ENCODE data around the gene KANK2.

KANK2 gene

GRCh38 chr19:11226716-11227166 lies 29.4 kb upstream of the KANK2 start:
- H3K4me1 ChIP-seq (ENCODE audit: control insufficient read depth in 5 of 5, insufficient read depth in 5 of 5, low read length in 5 of 5) = peaks cover 4 to 39% (median 38%) of the 10 kb centered on the region in 5 donors
- H3K36me3 ChIP-seq (ENCODE audit: control insufficient read depth in 5 of 5, insufficient read depth in 5 of 5, low read length in 5 of 5) = peaks cover 0 to 73% (median 69%) of the 10 kb centered on the region in 5 donors
- no peak overlapping the region for H3K9ac ChIP-seq (ENCODE audit: low read length in 5 of 5)
- H3K27ac ChIP-seq (ENCODE audit: low read depth, low read length) = no peak overlapping the region
- H3K4me3 ChIP-seq (ENCODE audit: low read depth in 1 of 5, low read length in 5 of 5) = no peak overlapping the region
- no peaks in the 10 kb centered on the region for H3K27me3 ChIP-seq (ENCODE audit: control insufficient read depth in 5 of 5, insufficient read depth in 4 of 5, low read length in 5 of 5)
- peaks cover 0 to 4% (median 3%) of the 10 kb centered on the region in 5 donors for H3K9me3 ChIP-seq (ENCODE audit: control insufficient read depth in 5 of 5, low read length in 5 of 5)

- Histone ChIP-seq H3K36me3 (ENCODE audit: control insufficient read depth in 5 of 5, insufficient read depth in 5 of 5, low read length in 5 of 5) (peaks cover 6 to 74% (median 69%) of the 10 kb centered on the region in 5 donors), H3K27me3 (ENCODE audit: control insufficient read depth in 5 of 5, insufficient read depth in 4 of 5, low read length in 5 of 5) (no peaks in the 10 kb centered on the region), H3K9ac (ENCODE audit: low read length in 5 of 5) (no peak overlapping the region), H3K4me1 (ENCODE audit: control insufficient read depth in 5 of 5, insufficient read depth in 5 of 5, low read length in 5 of 5) (peaks cover 3 to 32% (median 28%) of the 10 kb centered on the region in 5 donors), H3K27ac (ENCODE audit: low read depth, low read length) (peak overlapping the region; percentile 74), H3K4me3 (ENCODE audit: low read depth in 1 of 5, low read length in 5 of 5) (no peak overlapping the region), H3K9me3 (ENCODE audit: control insufficient read depth in 5 of 5, low read length in 5 of 5) (peaks cover 0 to 13% (median 11%) of the 10 kb centered on the region in 5 donors)
Observed at GRCh38 chr19:11225815-11226214, 28.5 kb upstream of the KANK2 start.

GRCh38 chr19:11225172-11225571 lies 27.8 kb upstream of the KANK2 start:
- no peaks in the 10 kb centered on the region for H3K27me3 ChIP-seq (ENCODE audit: control insufficient read depth in 5 of 5, insufficient read depth in 4 of 5, low read length in 5 of 5)
- peak overlapping the region; percentile 74 for H3K27ac ChIP-seq (ENCODE audit: low read depth, low read length)
- peaks cover 0 to 14% (median 12%) of the 10 kb centered on the region in 5 donors for H3K9me3 ChIP-seq (ENCODE audit: control insufficient read depth in 5 of 5, low read length in 5 of 5)
- H3K4me1 ChIP-seq (ENCODE audit: control insufficient read depth in 5 of 5, insufficient read depth in 5 of 5, low read length in 5 of 5) = peaks cover 0 to 26% (median 22%) of the 10 kb centered on the region in 5 donors
- H3K36me3 ChIP-seq (ENCODE audit: control insufficient read depth in 5 of 5, insufficient read depth in 5 of 5, low read length in 5 of 5) = peaks cover 10 to 71% (median 66%) of the 10 kb centered on the region in 5 donors
- H3K9ac ChIP-seq (ENCODE audit: low read length in 5 of 5) = peak overlapping the region in 1 of 5 donors; percentile 56
- H3K4me3 ChIP-seq (ENCODE audit: low read depth in 1 of 5, low read length in 5 of 5) = no peak overlapping the region

DNA sequence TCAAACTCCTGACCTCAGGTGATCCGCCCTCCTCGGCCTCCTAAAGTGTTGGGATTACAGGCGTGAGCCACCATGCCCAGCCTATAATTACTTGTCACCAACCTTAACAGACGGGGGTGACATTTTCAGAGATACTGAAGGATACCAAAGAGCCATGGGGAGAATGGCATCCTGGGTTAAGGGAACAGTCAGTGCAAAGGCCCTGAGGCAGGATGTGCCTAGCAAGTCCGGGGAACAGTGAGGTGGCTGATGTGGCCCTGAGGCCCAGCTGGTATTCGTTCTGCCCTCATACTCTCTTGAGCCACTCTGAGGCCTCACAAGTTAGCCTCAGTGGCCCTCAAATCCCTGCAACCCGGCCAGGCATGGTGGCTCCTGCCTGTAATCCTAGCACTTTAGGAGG lies 27.1 kb upstream of the KANK2 start:
- peaks cover 0 to 26% (median 21%) of the 10 kb centered on the region in 5 donors for H3K4me1 ChIP-seq (ENCODE audit: control insufficient read depth in 5 of 5, insufficient read depth in 5 of 5, low read length in 5 of 5)
- H3K4me3 ChIP-seq (ENCODE audit: low read depth in 1 of 5, low read length in 5 of 5) = no peak overlapping the region
- H3K9ac ChIP-seq (ENCODE audit: low read length in 5 of 5) = no peak overlapping the region
- peaks cover 10 to 70% (median 68%) of the 10 kb centered on the region in 5 donors for H3K36me3 ChIP-seq (ENCODE audit: control insufficient read depth in 5 of 5, insufficient read depth in 5 of 5, low read length in 5 of 5)
- H3K9me3 ChIP-seq (ENCODE audit: control insufficient read depth in 5 of 5, low read length in 5 of 5) = peaks cover 0 to 15% (median 12%) of the 10 kb centered on the region in 5 donors
- H3K27ac ChIP-seq (ENCODE audit: low read depth, low read length) = no peak overlapping the region
- H3K27me3 ChIP-seq (ENCODE audit: control insufficient read depth in 5 of 5, insufficient read depth in 4 of 5, low read length in 5 of 5) = no peaks in the 10 kb centered on the region

DNA sequence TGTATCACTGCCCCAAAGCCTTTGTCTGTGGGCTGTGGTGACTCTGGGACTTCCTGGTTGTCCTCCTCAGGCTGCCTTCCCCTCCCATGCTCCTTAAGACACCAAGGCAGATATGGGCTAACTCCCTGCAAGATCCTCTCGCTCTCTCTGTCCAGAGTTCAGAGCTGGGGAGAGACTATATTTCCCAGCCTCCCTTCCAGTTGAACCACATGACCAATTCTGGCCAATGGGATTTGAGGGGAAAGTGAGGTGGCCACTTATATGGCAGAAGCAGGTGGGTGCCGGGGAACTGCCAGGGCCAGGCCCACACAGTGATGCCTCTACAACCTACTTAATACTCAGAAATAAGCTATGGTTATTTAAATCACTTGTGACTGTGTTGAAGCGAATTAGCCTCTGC lies 25.9 kb upstream of the KANK2 start:
- Histone ChIP-seq H3K4me3 (ENCODE audit: low read depth in 1 of 5, low read length in 5 of 5) (peak overlapping the region in 3 of 5 donors; percentile 1 to 48 (median 40)), H3K4me1 (ENCODE audit: control insufficient read depth in 5 of 5, insufficient read depth in 5 of 5, low read length in 5 of 5) (peaks cover 0 to 26% (median 21%) of the 10 kb centered on the region in 5 donors), H3K27ac (ENCODE audit: low read depth, low read length) (no peak overlapping the region), H3K36me3 (ENCODE audit: control insufficient read depth in 5 of 5, insufficient read depth in 5 of 5, low read length in 5 of 5) (peaks cover 10 to 67% (median 61%) of the 10 kb centered on the region in 5 donors), H3K9ac (ENCODE audit: low read length in 5 of 5) (peak overlapping the region in 1 of 5 donors; percentile 47), H3K9me3 (ENCODE audit: control insufficient read depth in 5 of 5, low read length in 5 of 5) (peaks cover 0 to 15% (median 12%) of the 10 kb centered on the region in 5 donors), H3K27me3 (ENCODE audit: control insufficient read depth in 5 of 5, insufficient read depth in 4 of 5, low read length in 5 of 5) (no peaks in the 10 kb centered on the region)

GRCh38 chr19:11221082-11221598 lies 23.8 kb upstream of the KANK2 start:
- Histone ChIP-seq H3K27me3 (ENCODE audit: control insufficient read depth in 5 of 5, insufficient read depth in 4 of 5, low read length in 5 of 5) (no peaks in the 10 kb centered on the region), H3K9ac (ENCODE audit: low read length in 5 of 5) (no peak overlapping the region), H3K4me3 (ENCODE audit: low read depth in 1 of 5, low read length in 5 of 5) (peak overlapping the region in 1 of 5 donors; percentile 47), H3K27ac (ENCODE audit: low read depth, low read length) (no peak overlapping the region), H3K36me3 (ENCODE audit: control insufficient read depth in 5 of 5, insufficient read depth in 5 of 5, low read length in 5 of 5) (peaks cover 10 to 68% (median 58%) of the 10 kb centered on the region in 5 donors), H3K4me1 (ENCODE audit: control insufficient read depth in 5 of 5, insufficient read depth in 5 of 5, low read length in 5 of 5) (peaks cover 0 to 26% (median 18%) of the 10 kb centered on the region in 5 donors), H3K9me3 (ENCODE audit: control insufficient read depth in 5 of 5, low read length in 5 of 5) (peaks cover 0 to 15% (median 12%) of the 10 kb centered on the region in 5 donors)

DNA sequence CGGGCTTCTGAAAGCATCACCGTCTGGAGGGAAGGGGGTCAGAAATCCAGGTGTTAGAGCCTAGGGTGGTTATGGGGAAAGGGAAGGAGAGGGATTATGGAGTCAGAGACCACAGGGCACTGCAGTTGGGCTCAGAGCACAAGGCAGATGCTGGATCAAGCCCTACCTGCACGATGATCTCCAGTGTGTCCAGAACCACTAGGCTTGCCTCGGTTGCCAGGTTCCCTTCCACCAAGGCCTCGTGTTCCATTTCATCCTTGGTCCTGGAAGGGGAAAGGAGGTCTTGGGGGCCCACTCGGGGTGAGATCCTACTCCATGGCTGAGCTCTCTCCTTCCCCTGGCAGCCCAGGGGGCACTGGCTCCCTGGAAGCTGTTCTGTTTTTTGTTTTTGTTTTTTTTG lies 17.0 kb upstream of the KANK2 start:
- Histone ChIP-seq H3K27me3 (ENCODE audit: control insufficient read depth in 5 of 5, insufficient read depth in 4 of 5, low read length in 5 of 5) (no peaks in the 10 kb centered on the region), H3K36me3 (ENCODE audit: control insufficient read depth in 5 of 5, insufficient read depth in 5 of 5, low read length in 5 of 5) (peaks cover 0 to 77% (median 72%) of the 10 kb centered on the region in 5 donors), H3K27ac (ENCODE audit: low read depth, low read length) (no peak overlapping the region), H3K4me3 (ENCODE audit: low read depth in 1 of 5, low read length in 5 of 5) (no peak overlapping the region), H3K9me3 (ENCODE audit: control insufficient read depth in 5 of 5, low read length in 5 of 5) (no peaks in the 10 kb centered on the region), H3K9ac (ENCODE audit: low read length in 5 of 5) (no peak overlapping the region), H3K4me1 (ENCODE audit: control insufficient read depth in 5 of 5, insufficient read depth in 5 of 5, low read length in 5 of 5) (no peaks in the 10 kb centered on the region)

DNA sequence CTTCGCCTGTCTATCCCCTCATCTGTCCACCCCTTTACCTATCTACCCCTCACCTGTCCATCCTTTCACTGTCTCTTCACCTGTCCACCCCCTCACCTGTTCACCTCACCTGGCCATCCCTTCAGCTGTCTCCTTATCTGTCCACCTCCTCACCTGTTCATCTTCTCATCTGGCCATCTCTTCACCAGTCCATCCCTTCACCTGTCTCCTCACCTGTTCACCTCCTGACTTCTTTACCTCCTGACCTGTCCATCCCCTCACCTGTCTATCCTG lies 13.2 kb upstream of the KANK2 start:
- no peaks in the 10 kb centered on the region for H3K27me3 ChIP-seq (ENCODE audit: control insufficient read depth in 5 of 5, insufficient read depth in 4 of 5, low read length in 5 of 5)
- no peak overlapping the region for H3K9ac ChIP-seq (ENCODE audit: low read length in 5 of 5)
- no peak overlapping the region for H3K27ac ChIP-seq (ENCODE audit: low read depth, low read length)
- H3K4me1 ChIP-seq (ENCODE audit: control insufficient read depth in 5 of 5, insufficient read depth in 5 of 5, low read length in 5 of 5) = peaks cover 0 to 2% (median 0%) of the 10 kb centered on the region in 5 donors
- H3K36me3 ChIP-seq (ENCODE audit: control insufficient read depth in 5 of 5, insufficient read depth in 5 of 5, low read length in 5 of 5) = peaks cover 0 to 76% (median 69%) of the 10 kb centered on the region in 5 donors
- no peak overlapping the region for H3K4me3 ChIP-seq (ENCODE audit: low read depth in 1 of 5, low read length in 5 of 5)
- H3K9me3 ChIP-seq (ENCODE audit: control insufficient read depth in 5 of 5, low read length in 5 of 5) = no peaks in the 10 kb centered on the region

- Histone ChIP-seq H3K27me3 (ENCODE audit: control insufficient read depth in 5 of 5, insufficient read depth in 4 of 5, low read length in 5 of 5) (no peaks in the 10 kb centered on the region), H3K36me3 (ENCODE audit: control insufficient read depth in 5 of 5, insufficient read depth in 5 of 5, low read length in 5 of 5) (peaks cover 0 to 71% (median 64%) of the 10 kb centered on the region in 5 donors), H3K9ac (ENCODE audit: low read length in 5 of 5) (no peak overlapping the region), H3K4me3 (ENCODE audit: low read depth in 1 of 5, low read length in 5 of 5) (no peak overlapping the region), H3K9me3 (ENCODE audit: control insufficient read depth in 5 of 5, low read length in 5 of 5) (no peaks in the 10 kb centered on the region), H3K27ac (ENCODE audit: low read depth, low read length) (peak overlapping the region; percentile 62), H3K4me1 (ENCODE audit: control insufficient read depth in 5 of 5, insufficient read depth in 5 of 5, low read length in 5 of 5) (peaks cover 0 to 8% (median 2%) of the 10 kb centered on the region in 5 donors)
Observed at GRCh38 chr19:11209839-11210655, 12.7 kb upstream of the KANK2 start.

Data from subcutaneous abdominal adipose tissue (tissue), 5 donors.